Prostate gland (tissue), 2 donors: ENCODE measurements around the gene NTSR2. TPM values are rescaled to one million over a fixed set of nuclear protein-coding genes. Genes with fewer than 3 reads are reported as not detected.

Source experiments
- DNase-seq: peaks from one replicate; pipeline ENCODE4 v3.0.0-alpha.2; 2019; ENCODE audit warnings: low spot score
- H3K27ac ChIP-seq, 2 donors: fragments of 200-600 bp; sonication (generic); 2 replicates each; pipeline ENCODE4 v1.5.1; 2017 to 2019
- H3K27me3 ChIP-seq: fragments of 200-600 bp; sonication (generic); replicated peaks from 2 replicates; pipeline ENCODE4 v1.5.1; 2019; ENCODE audit not compliant: insufficient read depth
- H3K36me3 ChIP-seq, 2 donors: fragments of 200-600 bp; sonication (generic); 1 replicate in 1 of 2; 2 replicates in 1 of 2; pipeline versions ENCODE4 v1.5.1 to v1.8.1; 2017 to 2019
- H3K4me1 ChIP-seq: fragments of 200-600 bp; sonication (generic); replicated peaks from 2 replicates; pipeline ENCODE4 v1.5.1; 2019
- H3K4me3 ChIP-seq, 2 donors: fragments of 200-600 bp; sonication (generic); 2 replicates each; pipeline ENCODE4 v1.5.1; 2017 to 2019
- H3K9me3 ChIP-seq: fragments of 200-600 bp; sonication (generic); 2 replicates; pipeline ENCODE4 v1.5.1; 2017
- CTCF ChIP-seq, 4 experiments: fragments of 200-600 bp in 2 of 4; fragments of 450-650 bp in 2 of 4; sonication (generic) in 2 of 4; IDR thresholded peaks; 1 replicate in 3 of 4; 2 replicates in 1 of 4; pipeline ENCODE4 v1.5.1; 2016 to 2019; ENCODE audit warnings: antibody characterized with exemption in 4 of 4, mild to moderate bottlenecking in 2 of 4, moderate library complexity in 2 of 4
- POLR2A ChIP-seq: fragments of 450-650 bp; IDR thresholded peaks from one replicate; pipeline ENCODE4 v1.6.1; 2016; ENCODE audit warnings: antibody characterized with exemption, mild to moderate bottlenecking
- POLR2AphosphoS5 ChIP-seq: sonication (generic); formaldehyde crosslinking; IDR thresholded peaks from one replicate; pipeline ENCODE4 v1.6.1; 2017; ENCODE audit warnings: antibody characterized with exemption
- WGBS: methylation state at CpG from one replicate; pipeline ENCODE4 v1.1.5; 2018; 5-methylcytosine and 5-hydroxymethylcytosine counted together
- intact Hi-C: fragments of 100-400 bp; cut with DNase I; formaldehyde crosslinking; loops from one replicate; pipeline ENCODE4 v1.14.2; 2022
- total RNA-seq, 2 donors: library from RNA; depleted of rRNA; stranded (reverse); fragments of >200 nt; gene quantifications; one replicate each; pipeline ENCODE4 v1.1.0, GENCODE V29; 2016

NTSR2 gene
- total RNA-seq, 2 donors from 2014 or later = 0.34 TPM; not detected in 1

GRCh38 chr2:11622611-11623010, 47.4 kb downstream of the NTSR2 start:
- H3K27ac ChIP-seq = no peak overlapping the region
- H3K9me3 ChIP-seq = no peaks in the 10 kb centered on the region
- WGBS = 88% methylated on average over 1 of the region's 1 CpG
- H3K27me3 ChIP-seq = no peaks in the 10 kb centered on the region
- no peaks in the 10 kb centered on the region for H3K4me1 ChIP-seq
- H3K4me3 ChIP-seq = no peak overlapping the region
- no peak for DNase-seq
- intact Hi-C loops = no loop called here
- TF ChIP-seq POLR2A (no peak), POLR2AphosphoS5 (no peak), CTCF (IDR thresholded peaks at IDR 0.05) (no peak)
- peaks cover 10 to 21% of the 10 kb centered on the region in 2 donors for H3K36me3 ChIP-seq

GRCh38 chr2:11621410-11621809, 48.6 kb downstream of the NTSR2 start:
- H3K36me3 ChIP-seq = peaks cover 10 to 15% of the 10 kb centered on the region in 2 donors
- H3K27me3 ChIP-seq = no peaks in the 10 kb centered on the region
- H3K4me1 ChIP-seq = no peaks in the 10 kb centered on the region
- H3K4me3 ChIP-seq = no peak overlapping the region
- peak; percentile 23 for DNase-seq
- WGBS = 47% methylated on average over 2 of the region's 2 CpGs
- H3K9me3 ChIP-seq = no peaks in the 10 kb centered on the region
- H3K27ac ChIP-seq = no peak overlapping the region
- intact Hi-C loops = no loop called here
- TF ChIP-seq POLR2AphosphoS5 (peak; percentile 25), CTCF (IDR thresholded peaks at IDR 0.05) (no peak)

- H3K27me3 ChIP-seq = no peaks in the 10 kb centered on the region
- H3K9me3 ChIP-seq = no peaks in the 10 kb centered on the region
- H3K27ac ChIP-seq = no peak overlapping the region
- 96% methylated on average over 20 of the region's 20 CpGs for WGBS
- DNase-seq = no peak
- TF ChIP-seq CTCF (IDR thresholded peaks at IDR 0.05) (no peak), POLR2A (no peak), POLR2AphosphoS5 (no peak)
- H3K4me3 ChIP-seq = no peak overlapping the region
- peaks cover 14 to 22% of the 10 kb centered on the region in 2 donors for H3K36me3 ChIP-seq
- intact Hi-C loops = no loop called here
- no peaks in the 10 kb centered on the region for H3K4me1 ChIP-seq
Measured at GRCh38 chr2:11618708-11619062, 51.3 kb downstream of the NTSR2 start.

GRCh38 chr2:11617984-11618707, 51.8 kb downstream of the NTSR2 start:
- no peaks in the 10 kb centered on the region for H3K4me1 ChIP-seq
- H3K36me3 ChIP-seq = peaks cover 14 to 22% of the 10 kb centered on the region in 2 donors
- no peak for TF ChIP-seq POLR2A
- TF ChIP-seq POLR2AphosphoS5 = no peak
- TF ChIP-seq CTCF (IDR thresholded peaks at IDR 0.05) = no peak
- H3K27ac ChIP-seq = no peak overlapping the region
- no peaks in the 10 kb centered on the region for H3K9me3 ChIP-seq
- no peak for DNase-seq
- 97% methylated on average over 28 of the region's 33 CpGs for WGBS
- no peaks in the 10 kb centered on the region for H3K27me3 ChIP-seq
- no peak overlapping the region for H3K4me3 ChIP-seq
- intact Hi-C loops = no loop called here

- WGBS = 95% methylated on average over 14 of the region's 14 CpGs
- intact Hi-C loops = no loop called here
- no peak for DNase-seq
- Histone ChIP-seq H3K27ac (no peak overlapping the region), H3K4me3 (no peak overlapping the region), H3K4me1 (no peaks in the 10 kb centered on the region), H3K9me3 (no peaks in the 10 kb centered on the region), H3K36me3 (peaks cover 14 to 22% of the 10 kb centered on the region in 2 donors), H3K27me3 (no peaks in the 10 kb centered on the region)
- no peak for TF ChIP-seq CTCF (IDR thresholded peaks at IDR 0.05)
Measured at GRCh38 chr2:11617527-11617926, 52.5 kb downstream of the NTSR2 start.
